OCI-LY1 (cell line): Measurements from ENCODE around the gene KRAS.

Source experiments
- H2AFZ ChIP-seq: fragments of 200-600 bp; sonication (generic), shearing (Covaris generic); 2 replicates; pipeline ENCODE4 v1.6.0; 2014; ENCODE audit warnings: antibody characterized with exemption, mild to moderate bottlenecking, low read length
- H3F3A ChIP-seq: fragments of 200-600 bp; sonication (generic), shearing (Covaris generic); 2 replicates; pipeline ENCODE4 v1.6.0; 2014; ENCODE audit warnings: mild to moderate bottlenecking, antibody characterized with exemption, low read length, moderate library complexity; ENCODE audit not compliant: insufficient read depth
- H3K27ac ChIP-seq: fragments of 200-600 bp; sonication (generic); 2 replicates; pipeline ENCODE4 v1.5.1; 2014; ENCODE audit warnings: low read length, mixed run types, mild to moderate bottlenecking, low read depth; ENCODE audit not compliant: poor library complexity, severe bottlenecking
- H3K27me3 ChIP-seq: fragments of 200-600 bp; sonication (generic); 2 replicates; pipeline ENCODE4 v1.6.0; 2014; ENCODE audit warnings: antibody characterized with exemption, mild to moderate bottlenecking, low read length, moderate library complexity; ENCODE audit not compliant: insufficient read depth
- H3K36me3 ChIP-seq: fragments of 200-600 bp; sonication (generic); 2 replicates; pipeline ENCODE4 v1.6.1; 2014; ENCODE audit warnings: mild to moderate bottlenecking, antibody characterized with exemption, low read length, moderate library complexity, mixed read lengths; ENCODE audit not compliant: insufficient read depth
- H3K4me1 ChIP-seq: fragments of 200-600 bp; sonication (generic); 2 replicates; pipeline ENCODE4 v1.5.1; 2014; ENCODE audit warnings: mild to moderate bottlenecking, low read length, moderate library complexity; ENCODE audit not compliant: insufficient read depth, severe bottlenecking
- H3K4me2 ChIP-seq: fragments of 200-600 bp; sonication (generic), shearing (Covaris generic); 2 replicates; pipeline ENCODE4 v1.6.1; 2014; ENCODE audit warnings: low read length
- H3K4me3 ChIP-seq: fragments of 200-600 bp; sonication (generic); 2 replicates; pipeline ENCODE4 v1.5.1; 2014; ENCODE audit warnings: low read length, low read depth, mild to moderate bottlenecking, mixed read lengths; ENCODE audit not compliant: poor library complexity, severe bottlenecking
- H3K79me2 ChIP-seq: fragments of 200-600 bp; shearing (Covaris generic); 2 replicates; pipeline ENCODE4 v1.6.1; 2016; ENCODE audit warnings: mixed run types, low read length, mixed read lengths; ENCODE audit not compliant: insufficient read depth
- H3K9ac ChIP-seq: fragments of 200-600 bp; sonication (generic), shearing (Covaris generic); 2 replicates; pipeline ENCODE4 v1.6.1; 2014; ENCODE audit warnings: mild to moderate bottlenecking, low read length, mixed read lengths
- H3K9me2 ChIP-seq: fragments of 200-600 bp; sonication (generic), shearing (Covaris generic); 2 replicates; pipeline ENCODE4 v1.6.1; 2014; ENCODE audit warnings: low read depth, mild to moderate bottlenecking, low read length, mixed read lengths
- H3K9me3 ChIP-seq: fragments of 200-600 bp; shearing (Covaris generic); 2 replicates; pipeline ENCODE4 v1.6.1; 2014; ENCODE audit warnings: low read length, mixed read lengths
- H4K20me1 ChIP-seq: fragments of 200-600 bp; sonication (generic), shearing (Covaris generic); 2 replicates; pipeline ENCODE4 v1.6.0; 2016; ENCODE audit warnings: mild to moderate bottlenecking, low read length; ENCODE audit not compliant: insufficient read depth
- EZH2 ChIP-seq: fragments of 200-600 bp; sonication (generic), shearing (Covaris generic); IDR thresholded peaks from 2 replicates; pipeline ENCODE4 v1.8.0; 2017; ENCODE audit warnings: borderline replicate concordance, mixed run types, mild to moderate bottlenecking, antibody characterized with exemption, low read length, moderate library complexity, mixed read lengths
- TF ChIP-seq, protein P1 (sequence below): fragments of 200-600 bp; sonication (generic), shearing (Covaris generic); IDR thresholded peaks from 2 replicates; pipeline ENCODE4 v1.5.1; 2017; ENCODE audit warnings: mild to moderate bottlenecking, antibody characterized with exemption, low read length, moderate library complexity, mixed read lengths

Gene KRAS

DNA sequence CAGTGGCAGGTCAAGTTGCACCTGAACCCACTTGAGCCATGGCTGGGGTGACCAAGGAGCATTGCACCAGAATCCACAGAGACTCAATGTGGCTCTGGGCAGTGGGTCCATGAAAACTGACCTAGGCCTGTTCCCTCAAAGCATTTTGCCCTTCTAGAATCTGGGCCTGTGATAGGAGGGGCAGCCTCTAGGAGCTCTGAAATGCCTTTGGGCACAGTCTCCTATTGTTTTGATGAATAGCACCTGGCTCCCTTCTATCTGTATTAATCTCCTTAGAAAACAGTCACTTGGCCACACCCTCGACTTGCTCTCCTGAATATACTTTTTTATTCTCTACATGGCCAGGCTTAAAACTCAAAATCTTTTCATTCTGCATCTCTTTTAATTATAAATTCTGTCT lies 14.1 kb upstream of the KRAS start:
- Histone ChIP-seq H3K9ac (no peak overlapping the region), H3K36me3 (no peaks in the 10 kb centered on the region), H3K27ac (no peak overlapping the region), H3F3A (no peaks in the 10 kb centered on the region), H3K9me3 (no peaks in the 10 kb centered on the region), H4K20me1 (no peaks in the 10 kb centered on the region), H3K4me3 (no peak overlapping the region), H3K9me2 (no peaks in the 10 kb centered on the region), H2AFZ (no peak overlapping the region), H3K4me2 (no peak overlapping the region), H3K27me3 (no peaks in the 10 kb centered on the region), H3K79me2 (no peaks in the 10 kb centered on the region), H3K4me1 (peaks cover 25% of the 10 kb centered on the region)
- TF ChIP-seq, protein P1, sequence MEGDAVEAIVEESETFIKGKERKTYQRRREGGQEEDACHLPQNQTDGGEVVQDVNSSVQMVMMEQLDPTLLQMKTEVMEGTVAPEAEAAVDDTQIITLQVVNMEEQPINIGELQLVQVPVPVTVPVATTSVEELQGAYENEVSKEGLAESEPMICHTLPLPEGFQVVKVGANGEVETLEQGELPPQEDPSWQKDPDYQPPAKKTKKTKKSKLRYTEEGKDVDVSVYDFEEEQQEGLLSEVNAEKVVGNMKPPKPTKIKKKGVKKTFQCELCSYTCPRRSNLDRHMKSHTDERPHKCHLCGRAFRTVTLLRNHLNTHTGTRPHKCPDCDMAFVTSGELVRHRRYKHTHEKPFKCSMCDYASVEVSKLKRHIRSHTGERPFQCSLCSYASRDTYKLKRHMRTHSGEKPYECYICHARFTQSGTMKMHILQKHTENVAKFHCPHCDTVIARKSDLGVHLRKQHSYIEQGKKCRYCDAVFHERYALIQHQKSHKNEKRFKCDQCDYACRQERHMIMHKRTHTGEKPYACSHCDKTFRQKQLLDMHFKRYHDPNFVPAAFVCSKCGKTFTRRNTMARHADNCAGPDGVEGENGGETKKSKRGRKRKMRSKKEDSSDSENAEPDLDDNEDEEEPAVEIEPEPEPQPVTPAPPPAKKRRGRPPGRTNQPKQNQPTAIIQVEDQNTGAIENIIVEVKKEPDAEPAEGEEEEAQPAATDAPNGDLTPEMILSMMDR = no peak
- no peak for TF ChIP-seq EZH2

DNA sequence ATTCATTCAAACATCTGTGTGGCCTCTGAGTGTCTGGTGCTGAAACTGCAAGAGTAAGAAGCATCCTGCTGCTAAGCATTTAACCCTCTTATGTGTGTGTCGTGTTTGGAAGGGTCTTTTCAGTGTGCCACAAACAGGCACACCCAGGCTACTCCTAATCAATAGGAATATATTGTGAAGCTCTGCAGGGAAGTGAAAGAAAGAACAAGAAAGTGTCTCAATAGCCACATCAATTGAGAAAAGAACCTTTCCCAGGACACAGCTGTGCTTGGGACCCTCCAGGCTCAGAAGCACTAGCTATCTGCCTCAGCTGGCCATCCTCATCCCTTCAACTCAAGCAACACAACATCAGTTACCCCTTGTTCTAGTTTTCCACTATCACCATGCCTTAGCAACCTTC lies 13.4 kb upstream of the KRAS start:
- H3K27ac ChIP-seq = peak overlapping the region; percentile 9
- no peaks in the 10 kb centered on the region for H3K27me3 ChIP-seq
- H3K4me1 ChIP-seq = peaks cover 20% of the 10 kb centered on the region
- H3K36me3 ChIP-seq = no peaks in the 10 kb centered on the region
- no peaks in the 10 kb centered on the region for H3K9me3 ChIP-seq
- H3K4me2 ChIP-seq = 0 out of 2 replicates have a peak overlapping the region, but pooled peaks have one; percentile 22
- no peak overlapping the region for H3K4me3 ChIP-seq
- H3K9ac ChIP-seq = no peak overlapping the region
- no peaks in the 10 kb centered on the region for H3F3A ChIP-seq
- H4K20me1 ChIP-seq = no peaks in the 10 kb centered on the region
- no peaks in the 10 kb centered on the region for H3K79me2 ChIP-seq
- no peak overlapping the region for H2AFZ ChIP-seq
- TF ChIP-seq EZH2 = no peak
- TF ChIP-seq, protein P1 = no peak
- H3K9me2 ChIP-seq = no peaks in the 10 kb centered on the region

DNA sequence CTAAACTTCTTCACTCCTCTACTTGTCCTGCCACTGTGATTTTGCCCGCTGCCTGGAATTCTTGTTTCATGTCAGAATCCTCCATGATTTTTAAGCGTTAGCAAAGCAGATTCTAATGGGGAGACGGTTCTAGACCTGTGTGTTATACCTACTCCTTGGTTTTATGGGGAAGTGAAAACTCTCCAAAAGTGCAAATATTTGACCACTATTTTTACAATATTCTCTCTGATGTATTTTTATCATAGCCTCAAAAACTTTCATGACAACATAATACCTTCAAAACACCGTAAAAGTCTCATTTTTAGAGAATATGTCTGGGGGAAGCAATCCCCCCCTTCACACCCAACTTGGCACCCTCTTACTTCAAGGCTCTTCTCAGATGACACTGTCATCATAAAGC lies 12.9 kb upstream of the KRAS start:
- Histone ChIP-seq H3K4me3 (no peak overlapping the region), H3K9ac (no peak overlapping the region), H3K9me2 (no peaks in the 10 kb centered on the region), H3K4me2 (0 out of 2 replicates have a peak overlapping the region, but pooled peaks have one; percentile 6), H3K79me2 (no peaks in the 10 kb centered on the region), H3K9me3 (no peaks in the 10 kb centered on the region), H3K27me3 (no peaks in the 10 kb centered on the region), H3F3A (no peaks in the 10 kb centered on the region), H3K36me3 (no peaks in the 10 kb centered on the region), H4K20me1 (no peaks in the 10 kb centered on the region), H2AFZ (no peak overlapping the region), H3K27ac (peak overlapping the region; percentile 9), H3K4me1 (peaks cover 20% of the 10 kb centered on the region)
- no peak for TF ChIP-seq EZH2
- TF ChIP-seq, protein P1 = no peak
